NCI-H69 (cell line): ENCODE data around the gene FRRS1.
A peak's percentile ranks its signal among the peaks of the same experiment; 100 is the strongest.
"Not testable (repeated sequence)": the region's sequence is repeated elsewhere in the genome, so short reads cannot be mapped to it uniquely, and the experiment has no call there.

Experiments used
- DNase-seq: peaks from one replicate; lab custom pipeline; 2025; lab: John Stamatoyannopoulos, UW

The FRRS1 gene

GRCh38 chr1:99766378-99766800, at the start of gene FRRS1:
Gene FRRS1, minus strand, starts transcription at chr1:99766635. Its CDS starts 17,867 bp downstream, at chr1:99748768.
- DNase-seq: peak; percentile 88

GRCh38 chr1:99814373-99814900, 48.0 kb upstream of the FRRS1 start:
- no peak for DNase-seq

GRCh38 chr1:99811747-99812146, 45.3 kb upstream of the FRRS1 start:
- DNase-seq: no peak

GRCh38 chr1:99811075-99811474, 44.6 kb upstream of the FRRS1 start:
- DNase-seq: peak; percentile 1

- peak; percentile 83 for DNase-seq
Measured at GRCh38 chr1:99808391-99809115, 42.1 kb upstream of the FRRS1 start.

- DNase-seq: no peak
Measured at GRCh38 chr1:99806882-99807281, 40.4 kb upstream of the FRRS1 start.

- DNase-seq: no peak
Measured at GRCh38 chr1:99801584-99801983, 35.1 kb upstream of the FRRS1 start.

- not testable (repeated sequence) for DNase-seq
Measured at GRCh38 chr1:99793861-99794260, 27.4 kb upstream of the FRRS1 start.

- no peak for DNase-seq
Measured at GRCh38 chr1:99789715-99790114, 23.3 kb upstream of the FRRS1 start.

- no peak for DNase-seq
Measured at GRCh38 chr1:99788896-99789295, 22.5 kb upstream of the FRRS1 start.

GRCh38 chr1:99786751-99787501, 20.5 kb upstream of the FRRS1 start:
- no peak for DNase-seq

GRCh38 chr1:99784809-99785255, 18.4 kb upstream of the FRRS1 start:
- DNase-seq: no peak

GRCh38 chr1:99784143-99784542, 17.7 kb upstream of the FRRS1 start:
- DNase-seq: peak; percentile 3

GRCh38 chr1:99782920-99783319, 16.5 kb upstream of the FRRS1 start:
- DNase-seq: no peak

- no peak for DNase-seq
Measured at GRCh38 chr1:99782397-99782796, 16.0 kb upstream of the FRRS1 start.

- DNase-seq: no peak
Measured at GRCh38 chr1:99781798-99782197, 15.4 kb upstream of the FRRS1 start.

GRCh38 chr1:99777752-99778151, 11.3 kb upstream of the FRRS1 start:
- no peak for DNase-seq

GRCh38 chr1:99776120-99776519, 9.7 kb upstream of the FRRS1 start:
- DNase-seq: peak; percentile 12

GRCh38 chr1:99772809-99773208, 6.4 kb upstream of the FRRS1 start:
- no peak for DNase-seq

- DNase-seq: no peak
Measured at GRCh38 chr1:99771513-99771918, 5.1 kb upstream of the FRRS1 start.

- no peak for DNase-seq
Measured at GRCh38 chr1:99768524-99769245, 2.2 kb upstream of the FRRS1 start.

- DNase-seq: no peak
Measured at GRCh38 chr1:99768104-99768503, 1.7 kb upstream of the FRRS1 start.
